ENCODE data around the gene NDUFS7. TPM values are rescaled to one million over a fixed set of nuclear protein-coding genes. Genes with fewer than 3 reads are reported as not detected.

NDUFS7 gene
- total RNA-seq, 1 experiment from 2014 or later, result 83.9 TPM

DNA sequence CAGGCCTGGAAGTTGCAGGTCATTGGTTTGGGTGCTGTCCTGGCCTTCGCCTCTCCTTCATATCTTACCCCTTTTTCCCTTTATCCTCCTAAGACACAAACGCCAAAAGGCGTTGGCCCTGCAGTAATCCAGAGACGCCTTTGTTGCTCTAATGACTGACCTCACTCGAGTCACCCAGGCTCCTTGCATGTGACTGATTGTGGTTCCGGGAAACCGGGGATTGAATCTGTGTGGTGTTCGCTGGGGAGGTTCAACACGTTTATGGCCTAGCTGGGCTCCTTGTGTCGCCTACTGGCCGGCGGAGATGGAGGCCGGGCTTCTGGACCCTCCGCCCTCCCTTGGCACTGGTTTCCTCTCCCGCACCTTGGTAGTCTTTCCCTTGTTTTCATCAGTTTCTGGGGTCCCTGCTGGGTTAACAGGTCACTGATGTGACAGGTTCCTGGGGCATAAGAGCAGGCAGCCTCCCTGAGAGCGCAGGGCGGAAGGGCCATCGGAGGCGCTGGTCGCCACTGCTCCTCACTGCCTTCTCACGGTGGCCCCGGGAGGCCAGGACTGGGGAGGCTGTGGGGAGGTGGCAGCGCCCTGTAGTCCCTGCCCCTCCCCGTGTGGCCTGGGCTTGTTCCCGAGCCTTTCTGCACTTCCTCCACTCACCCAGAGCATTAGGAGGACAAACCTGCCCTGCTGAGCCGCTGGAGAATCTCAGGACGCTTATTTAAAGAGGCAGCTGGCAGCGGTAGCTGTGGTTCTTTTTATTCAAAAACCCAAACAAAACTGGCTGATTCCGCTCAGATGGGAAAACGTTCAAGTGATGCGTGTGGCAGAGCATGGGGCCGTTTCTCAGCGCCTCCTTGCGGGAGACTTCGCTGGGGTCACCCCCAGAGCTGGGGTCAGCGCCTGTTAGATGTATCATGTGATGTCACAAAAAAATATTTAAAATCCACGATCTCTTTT lies 18.1 kb upstream of the NDUFS7 start:
- Histone ChIP-seq H4K8ac (replicated peaks; ENCODE audit: insufficient read length, low read depth, low read length) (no peak overlapping the region), H3K18ac (ENCODE audit: insufficient read length, low read depth, low read length) (no peak overlapping the region), H3K4me1 (ENCODE audit: insufficient read depth, low read length) (no peaks in the 10 kb centered on the region), H3T11ph (ENCODE audit: low read length) (no peak overlapping the region), H3K79me1 (ENCODE audit: insufficient read depth, low read depth, low read length, poor library complexity, severe bottlenecking) (no peaks in the 10 kb centered on the region), H2BK12ac (ENCODE audit: insufficient read length, low read depth, low read length) (no peak overlapping the region), H3K27ac (ENCODE audit: insufficient read length, low read depth, low read length) (no peak overlapping the region), H2BK5ac (ENCODE audit: insufficient read length, low read length) (no peak overlapping the region), H4K20me1 (ENCODE audit: control insufficient read depth, insufficient read depth, insufficient read length) (no peaks in the 10 kb centered on the region), H3K4me2 (ENCODE audit: insufficient read depth, insufficient read length, low read length) (no peak overlapping the region), H3K23ac (ENCODE audit: insufficient read length, low read depth, low read length) (no peak overlapping the region), H3K9me3 (ENCODE audit: control insufficient read depth, low read depth, low read length) (no peaks in the 10 kb centered on the region), H2AFZ (ENCODE audit: low read length) (no peak overlapping the region), H4K91ac (ENCODE audit: insufficient read length, low read depth, low read length) (no peak overlapping the region), H3K4ac (ENCODE audit: low read depth, low read length) (no peak overlapping the region), H3K14ac (ENCODE audit: insufficient read depth, low read length) (no peak overlapping the region), H2BK20ac (ENCODE audit: low read depth, low read length, poor library complexity, severe bottlenecking) (no peak overlapping the region), H3K79me2 (ENCODE audit: insufficient read depth, low read length) (no peaks in the 10 kb centered on the region), H2BK15ac (ENCODE audit: low read depth, low read length) (no peak overlapping the region), H3K9ac (ENCODE audit: extremely low read depth, insufficient read length, low read length) (no peak overlapping the region), H3K27me3 (ENCODE audit: insufficient read depth, low read length) (no peaks in the 10 kb centered on the region), H3K56ac (ENCODE audit: insufficient read length, low read depth, low read length) (no peak overlapping the region), H3K23me2 (ENCODE audit: insufficient read length, low read depth, low read length, poor library complexity, severe bottlenecking) (peaks cover under 1% of the 10 kb centered on the region), H2AK5ac (ENCODE audit: insufficient read length, low read length) (no peak overlapping the region), H2BK120ac (ENCODE audit: low read depth, low read length, poor library complexity, severe bottlenecking) (no peak overlapping the region), H4K5ac (ENCODE audit: insufficient read length, low read depth, low read length) (no peak overlapping the region)
- H3K36me3 Mint-ChIP-seq (ENCODE audit: insufficient read depth in 1 of 3, low read depth in 3 of 3), result peaks cover 33 to 89% (median 82%) of the 10 kb centered on the region in 3 experiments
- no peaks in the 10 kb centered on the region for H3K9me3 Mint-ChIP-seq
- WGBS (ENCODE audit: extremely low coverage, insufficient read length, low lambda C conversion rate), result no CpG with 5 or more reads among the region's 37 CpGs
- no peak for DNase-seq
- peaks cover 3 to 12% of the 10 kb centered on the region in 2 experiments; a peak in 3 of 4 replicates for H3K4me1 Mint-ChIP-seq
- no peak overlapping the region for H3K4me3 Mint-ChIP-seq
- no peaks in the 10 kb centered on the region for H3K27me3 Mint-ChIP-seq (ENCODE audit: low read depth)
- peak overlapping the region; percentile 34 to 64 (median 63); a peak in 4 of 7 replicates for H3K27ac Mint-ChIP-seq
- TF ChIP-seq, protein P1, sequence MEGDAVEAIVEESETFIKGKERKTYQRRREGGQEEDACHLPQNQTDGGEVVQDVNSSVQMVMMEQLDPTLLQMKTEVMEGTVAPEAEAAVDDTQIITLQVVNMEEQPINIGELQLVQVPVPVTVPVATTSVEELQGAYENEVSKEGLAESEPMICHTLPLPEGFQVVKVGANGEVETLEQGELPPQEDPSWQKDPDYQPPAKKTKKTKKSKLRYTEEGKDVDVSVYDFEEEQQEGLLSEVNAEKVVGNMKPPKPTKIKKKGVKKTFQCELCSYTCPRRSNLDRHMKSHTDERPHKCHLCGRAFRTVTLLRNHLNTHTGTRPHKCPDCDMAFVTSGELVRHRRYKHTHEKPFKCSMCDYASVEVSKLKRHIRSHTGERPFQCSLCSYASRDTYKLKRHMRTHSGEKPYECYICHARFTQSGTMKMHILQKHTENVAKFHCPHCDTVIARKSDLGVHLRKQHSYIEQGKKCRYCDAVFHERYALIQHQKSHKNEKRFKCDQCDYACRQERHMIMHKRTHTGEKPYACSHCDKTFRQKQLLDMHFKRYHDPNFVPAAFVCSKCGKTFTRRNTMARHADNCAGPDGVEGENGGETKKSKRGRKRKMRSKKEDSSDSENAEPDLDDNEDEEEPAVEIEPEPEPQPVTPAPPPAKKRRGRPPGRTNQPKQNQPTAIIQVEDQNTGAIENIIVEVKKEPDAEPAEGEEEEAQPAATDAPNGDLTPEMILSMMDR (conservative IDR thresholded peaks at IDR 0.05), result no peak
